ENCODE measurements around the gene HOXC5.

DNA sequence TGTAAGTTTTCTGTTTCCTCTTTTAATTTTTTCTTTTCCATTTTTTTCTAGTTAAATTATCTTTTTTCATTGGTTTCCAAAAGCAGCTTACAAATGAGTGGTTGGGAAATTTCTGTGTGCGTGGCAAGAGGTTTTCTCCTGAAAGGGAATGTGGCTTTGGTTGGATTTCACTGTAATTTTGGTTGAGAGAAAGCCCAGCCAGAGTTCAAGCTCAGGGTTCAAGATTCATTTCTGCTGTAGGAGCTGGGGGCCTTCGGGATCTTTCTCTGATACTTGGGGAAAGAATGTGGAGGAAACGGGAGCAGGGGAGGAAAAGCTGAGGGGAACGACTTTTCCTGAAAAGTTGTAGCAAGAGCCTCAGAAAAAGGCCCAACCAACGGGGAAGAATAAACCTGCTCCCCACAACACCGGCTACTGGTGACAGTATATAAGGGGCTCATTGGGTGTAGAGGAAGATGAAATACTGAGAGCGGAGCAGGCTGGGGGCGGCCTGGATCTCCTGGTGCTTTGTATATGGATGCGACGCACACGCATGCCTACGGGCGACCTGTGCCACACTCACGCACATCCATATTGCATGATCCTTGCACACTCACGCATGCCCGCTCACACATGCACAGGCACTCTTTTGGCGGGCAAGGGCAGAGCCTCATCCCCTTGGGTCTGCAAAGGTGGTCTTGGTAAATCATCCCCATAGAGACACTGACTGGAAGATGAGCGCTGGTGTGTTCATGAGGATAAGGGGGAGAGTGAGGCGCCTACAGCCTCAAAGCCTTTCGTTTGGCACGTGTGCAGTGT lies 46.0 kb upstream of the HOXC5 start:
- TF ChIP-seq, protein P1, sequence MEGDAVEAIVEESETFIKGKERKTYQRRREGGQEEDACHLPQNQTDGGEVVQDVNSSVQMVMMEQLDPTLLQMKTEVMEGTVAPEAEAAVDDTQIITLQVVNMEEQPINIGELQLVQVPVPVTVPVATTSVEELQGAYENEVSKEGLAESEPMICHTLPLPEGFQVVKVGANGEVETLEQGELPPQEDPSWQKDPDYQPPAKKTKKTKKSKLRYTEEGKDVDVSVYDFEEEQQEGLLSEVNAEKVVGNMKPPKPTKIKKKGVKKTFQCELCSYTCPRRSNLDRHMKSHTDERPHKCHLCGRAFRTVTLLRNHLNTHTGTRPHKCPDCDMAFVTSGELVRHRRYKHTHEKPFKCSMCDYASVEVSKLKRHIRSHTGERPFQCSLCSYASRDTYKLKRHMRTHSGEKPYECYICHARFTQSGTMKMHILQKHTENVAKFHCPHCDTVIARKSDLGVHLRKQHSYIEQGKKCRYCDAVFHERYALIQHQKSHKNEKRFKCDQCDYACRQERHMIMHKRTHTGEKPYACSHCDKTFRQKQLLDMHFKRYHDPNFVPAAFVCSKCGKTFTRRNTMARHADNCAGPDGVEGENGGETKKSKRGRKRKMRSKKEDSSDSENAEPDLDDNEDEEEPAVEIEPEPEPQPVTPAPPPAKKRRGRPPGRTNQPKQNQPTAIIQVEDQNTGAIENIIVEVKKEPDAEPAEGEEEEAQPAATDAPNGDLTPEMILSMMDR (IDR thresholded peaks at IDR 0.05): no peak
- no peak for TF ChIP-seq POLR2A (IDR thresholded peaks at IDR 0.05)
